H1 (cell line): ENCODE results near the gene FYB2. TPM values are rescaled to one million over a fixed set of nuclear protein-coding genes. Genes with fewer than 3 reads are reported as not detected.

Experiments used
- CTCF ChIA-PET: fragments of 300-600 bp; sonication (Branson Sonifier 250); formaldehyde crosslinking; loops from one replicate; lab custom pipeline; 2021; ENCODE audit not compliant: partially characterized antibody; lab: Charles Lee
- POLR2A ChIA-PET: fragments of 300-600 bp; sonication (Branson Sonifier 250); formaldehyde crosslinking; loops from one replicate; lab custom pipeline; 2021; ENCODE audit warnings: inconsistent platforms; ENCODE audit not compliant: partially characterized antibody; lab: Charles Lee
- DNase-seq, 2 experiments: peaks; one replicate each; pipeline versions ENCODE4 v3.0.0 to v3.0.0-alpha.2; 2010 to 2022; ENCODE audit warnings: low spot score in 2 of 2, low read depth in 1 of 2, mixed read lengths in 1 of 2
- FAIRE-seq: peaks from 2 replicates; lab custom pipeline; 2011; peaks lifted over from hg19 to GRCh38; lab: Jason Lieb, UNC
- H2AFZ ChIP-seq: 2 replicates; pipeline ENCODE4 v1.8.1; 2012; ENCODE audit warnings: low read length, inconsistent platforms
- H2AK5ac ChIP-seq: 2 replicates; pipeline ENCODE4 v1.6.1; 2013; ENCODE audit warnings: low read depth, low read length
- H2BK120ac ChIP-seq: replicated peaks from 2 replicates; pipeline ENCODE3; 2013; ENCODE audit warnings: low read depth, low read length, inconsistent platforms
- H2BK12ac ChIP-seq: 2 replicates; pipeline ENCODE4 v1.6.1; 2013; ENCODE audit warnings: low read depth, low read length
- H2BK15ac ChIP-seq: 2 replicates; pipeline ENCODE4 v1.6.1; 2013; ENCODE audit warnings: low read length
- H2BK20ac ChIP-seq: 2 replicates; pipeline ENCODE4 v1.6.1; 2013; ENCODE audit warnings: low read length
- H2BK5ac ChIP-seq: 2 replicates; pipeline ENCODE4 v1.6.1; 2013; ENCODE audit warnings: low read depth, low read length
- H3K14ac ChIP-seq: 2 replicates; pipeline ENCODE4 v1.6.1; 2013; ENCODE audit warnings: inconsistent platforms; ENCODE audit not compliant: insufficient read length
- H3K18ac ChIP-seq: 2 replicates; pipeline ENCODE4 v1.6.1; 2013; ENCODE audit warnings: low read length; ENCODE audit errors: extremely low read depth
- H3K23ac ChIP-seq: 2 replicates; pipeline ENCODE4 v1.6.1; 2013; ENCODE audit warnings: inconsistent platforms; ENCODE audit not compliant: insufficient read length
- H3K23me2 ChIP-seq: 2 replicates; pipeline ENCODE4 v1.6.1; 2013; ENCODE audit warnings: low read depth, low read length
- H3K27ac ChIP-seq: 2 replicates; pipeline ENCODE4 v1.6.1; 2011; ENCODE audit warnings: low read depth, low read length, inconsistent platforms
- H3K27me3 ChIP-seq, 4 experiments: replicated peaks in 1 of 4; 1 replicate in 1 of 4; 2 replicates in 3 of 4; pipeline versions ENCODE4 v1.6.1 to v1.8.1; 2011 to 2013; ENCODE audit warnings: low read length in 3 of 4, mild to moderate bottlenecking in 3 of 4, inconsistent platforms in 2 of 4, mixed read lengths in 2 of 4, moderate library complexity in 1 of 4; ENCODE audit not compliant: control insufficient read depth in 3 of 4, insufficient read depth in 3 of 4; ENCODE audit errors: extremely low read depth in 1 of 4
- H3K36me3 ChIP-seq, 4 experiments: 2 replicates each; pipeline versions ENCODE4 v1.6.1 to v1.8.1; 2011 to 2013; ENCODE audit warnings: mild to moderate bottlenecking in 4 of 4, low read length in 3 of 4, moderate library complexity in 2 of 4, control low read depth in 1 of 4, inconsistent platforms in 1 of 4; ENCODE audit not compliant: insufficient read depth in 4 of 4, control insufficient read depth in 2 of 4
- H3K4ac ChIP-seq: replicated peaks from 2 replicates; pipeline ENCODE3; 2013; ENCODE audit warnings: low read length, low read depth, mixed read lengths, inconsistent platforms; ENCODE audit not compliant: insufficient read length
- H3K4me1 ChIP-seq, 4 experiments: replicated peaks in 1 of 4; 1 replicate in 1 of 4; 2 replicates in 3 of 4; pipeline versions ENCODE4 v1.6.1 to v1.8.1; 2011 to 2013; ENCODE audit warnings: low read length in 3 of 4, inconsistent platforms in 2 of 4, mixed read lengths in 1 of 4; ENCODE audit not compliant: insufficient read depth in 4 of 4, control insufficient read depth in 3 of 4
- H3K4me2 ChIP-seq, 2 experiments: 2 replicates each; pipeline versions ENCODE4 v1.6.1 to v1.8.1; 2011 to 2013; ENCODE audit warnings: low read depth in 2 of 2, low read length in 2 of 2, control low read depth in 1 of 2, inconsistent platforms in 1 of 2, mild to moderate bottlenecking in 1 of 2; ENCODE audit not compliant: insufficient read depth in 1 of 2
- H3K4me3 ChIP-seq, 4 experiments: fragments of 200-600, 300-600 bp in 1 of 4; sonication (generic), shearing (Covaris generic), sonication (Bioruptor Twin) in 1 of 4; 2 replicates each; pipeline versions ENCODE4 v1.5.1 to v1.8.1; 2011 to 2016; ENCODE audit warnings: low read length in 4 of 4, low read depth in 3 of 4, control low read depth in 2 of 4, inconsistent platforms in 2 of 4, mild to moderate bottlenecking in 2 of 4, mixed read lengths in 1 of 4, moderate library complexity in 1 of 4; ENCODE audit not compliant: insufficient read depth in 2 of 4; ENCODE audit errors: extremely low read depth in 1 of 4
- H3K56ac ChIP-seq: replicated peaks from 2 replicates; pipeline ENCODE3; 2013; ENCODE audit warnings: low read depth, mild to moderate bottlenecking, mixed read lengths, low read length, inconsistent platforms; ENCODE audit not compliant: insufficient read length
- H3K79me1 ChIP-seq: 2 replicates; pipeline ENCODE4 v1.6.1; 2013; ENCODE audit warnings: low read depth, low read length, control low read depth
- H3K79me2 ChIP-seq, 2 experiments: 2 replicates each; pipeline versions ENCODE4 v1.6.1 to v1.8.1; 2012 to 2013; ENCODE audit warnings: low read length in 2 of 2, mild to moderate bottlenecking in 2 of 2, inconsistent platforms in 1 of 2; ENCODE audit not compliant: insufficient read depth in 2 of 2, control insufficient read depth in 1 of 2
- H3K9ac ChIP-seq, 4 experiments: replicated peaks in 1 of 4; 1 replicate in 1 of 4; 2 replicates in 3 of 4; pipeline versions ENCODE4 v1.6.1 to v1.8.1; 2011 to 2013; ENCODE audit warnings: low read depth in 3 of 4, low read length in 3 of 4, control low read depth in 2 of 4, mild to moderate bottlenecking in 2 of 4, moderate library complexity in 2 of 4, inconsistent platforms in 1 of 4; ENCODE audit errors: extremely low read depth in 1 of 4
- H3K9me3 ChIP-seq, 2 experiments: 2 replicates each; pipeline versions ENCODE4 v1.6.1 to v1.8.1; 2012 to 2013; ENCODE audit warnings: mild to moderate bottlenecking in 2 of 2, moderate library complexity in 2 of 2, control low read depth in 1 of 2, inconsistent platforms in 1 of 2, low read depth in 1 of 2, low read length in 1 of 2, mixed read lengths in 1 of 2; ENCODE audit not compliant: insufficient read depth in 2 of 2
- H4K20me1 ChIP-seq, 2 experiments: replicated peaks in 1 of 2; 2 replicates each; pipeline versions ENCODE3 to v1.8.1; 2011 to 2013; ENCODE audit warnings: inconsistent platforms in 2 of 2, low read length in 2 of 2, mild to moderate bottlenecking in 1 of 2; ENCODE audit not compliant: insufficient read depth in 2 of 2, control insufficient read depth in 1 of 2
- H4K5ac ChIP-seq: 2 replicates; pipeline ENCODE4 v1.6.1; 2013; ENCODE audit warnings: low read length, low read depth, mixed read lengths, inconsistent platforms; ENCODE audit not compliant: insufficient read length
- H4K8ac ChIP-seq: 2 replicates; pipeline ENCODE4 v1.8.0; 2013; ENCODE audit warnings: mild to moderate bottlenecking, moderate library complexity, low read length, inconsistent platforms; ENCODE audit not compliant: insufficient read depth; ENCODE audit errors: extremely low read depth
- H4K91ac ChIP-seq: replicated peaks from 2 replicates; pipeline ENCODE3; 2013; ENCODE audit warnings: low read length, mixed read lengths, inconsistent platforms; ENCODE audit not compliant: insufficient read length
- HDAC2 ChIP-seq, 2 experiments: fragments of 300-600 bp in 1 of 2; sonication (generic) in 1 of 2; IDR thresholded peaks; 2 replicates each; pipeline ENCODE4 v1.6.1; 2011 to 2012; ENCODE audit warnings: low read depth in 2 of 2, low read length in 2 of 2, mild to moderate bottlenecking in 2 of 2, moderate library complexity in 2 of 2, borderline replicate concordance in 1 of 2, inconsistent platforms in 1 of 2
- NANOG ChIP-seq: IDR thresholded peaks from 2 replicates; pipeline ENCODE4 v1.6.1; 2011; ENCODE audit warnings: low read length, low read depth, mild to moderate bottlenecking, inconsistent platforms; ENCODE audit not compliant: insufficient read depth, poor library complexity, severe bottlenecking
- POLR2A ChIP-seq, 2 experiments: IDR thresholded peaks; 1 replicate in 1 of 2; 2 replicates in 1 of 2; pipeline ENCODE4 v1.6.1; 2011; ENCODE audit warnings: low read depth in 2 of 2, low read length in 2 of 2, mild to moderate bottlenecking in 2 of 2; ENCODE audit errors: control extremely low read depth in 1 of 2
- SP1 ChIP-seq: IDR thresholded peaks from 2 replicates; pipeline ENCODE4 v1.6.1; 2011; ENCODE audit warnings: low read depth, low read length
- WGBS, 2 experiments: shearing (Covaris generic) in 1 of 2; methylation state at CpG; one replicate each; pipeline versions ENCODE4 v1.1.6 to v1.1.7; 2013 to 2015; ENCODE audit warnings: low lambda C conversion rate in 2 of 2, mixed read lengths in 2 of 2, inconsistent platforms in 1 of 2, low coverage in 1 of 2, missing lambda C conversion rate in 1 of 2; ENCODE audit not compliant: insufficient replicate concordance in 2 of 2, insufficient coverage in 1 of 2, insufficient read length in 1 of 2; ENCODE audit errors: extremely low coverage in 1 of 2, missing lambda C conversion rate in 1 of 2; 5-methylcytosine and 5-hydroxymethylcytosine counted together
- polyA plus RNA-seq, 7 experiments: library from polyadenylated mRNA; depleted of rRNA in 3 of 7; stranded (reverse) in 5 of 7; unstranded in 2 of 7; fragments of >200 nt in 5 of 7; fragments of 200-250 nt in 2 of 7; gene quantifications; 1 replicate in 5 of 7; 2 replicates in 1 of 7; 4 replicates in 1 of 7; pipeline versions ENCODE4 v1.2.1 to v1.2.3, GENCODE V29; 2011 to 2013; ENCODE audit warnings: missing spikeins in 2 of 7, mixed read lengths in 2 of 7
- total RNA-seq: library from RNA; stranded (reverse); fragmentation: NEBNext Ultra II Directional; extraction: Animal tissue kit (Norgen Biotek cat#: 25700); gene quantifications from 2 replicates; pipeline ENCODE4 v1.2.1, GENCODE V29; 2021

Gene FYB2
- total and polyA plus RNA-seq, 2 of the 8 experiments (the other 6 are each of a cell fraction or from before 2014, with no cell fraction given) = 0.11 to 0.17 TPM

GRCh38 chr1:56787330-56787729, 31.9 kb downstream of the FYB2 start:
- Histone ChIP-seq H3K4me1 (no peaks in the 10 kb centered on the region), H3K27ac (no peak overlapping the region), H3K4me2 (no peak overlapping the region), H3K9me3 (no peaks in the 10 kb centered on the region), H3K23ac (no peak overlapping the region), H3K4ac (no peak overlapping the region), H3K14ac (no peak overlapping the region), H3K23me2 (no peaks in the 10 kb centered on the region), H3K56ac (no peak overlapping the region), H3K79me1 (no peaks in the 10 kb centered on the region), H3K4me3 (no peak overlapping the region), H4K91ac (no peak overlapping the region), H2BK12ac (no peak overlapping the region), H3K27me3 (no peaks in the 10 kb centered on the region), H2BK5ac (no peak overlapping the region), H3K79me2 (no peaks in the 10 kb centered on the region), H2BK20ac (no peak overlapping the region), H2BK120ac (no peak overlapping the region), H3K36me3 (no peaks in the 10 kb centered on the region), H4K5ac (no peak overlapping the region), H3K18ac (no peak overlapping the region), H4K20me1 (no peaks in the 10 kb centered on the region), H2AK5ac (no peak overlapping the region), H2AFZ (no peak overlapping the region), H3K9ac (no peak overlapping the region; a peak in 1 of 7 replicates), H4K8ac (no peak overlapping the region), H2BK15ac (no peak overlapping the region)
- 92% methylated on average over 1 of the region's 1 CpG; no CpG with 5 or more reads in 1 of the 2 experiments for WGBS, 2 experiments
- ChIA-PET CTCF (interaction anchor here (1.0 to 3.2 kb wide), 2 partner anchors 12 to 17 kb away, joined by 3 to 17 read pairs; no protein-coding TSS in a partner anchor), POLR2A (no interaction called here)
- DNase-seq (no peak), FAIRE-seq (no peak)
- no peak for TF ChIP-seq POLR2A (IDR thresholded peaks at IDR 0.05; ENCODE audit: control extremely low read depth in 1 of 2, low read depth in 2 of 2, low read length in 2 of 2)
- TF ChIP-seq NANOG = no peak
- no peak for TF ChIP-seq HDAC2 (IDR thresholded peaks at IDR 0.05; ENCODE audit: borderline replicate concordance in 1 of 2, low read depth in 2 of 2, low read length in 2 of 2)
- TF ChIP-seq SP1 = no peak
